Activated CD4-positive, alpha-beta T cell treated with anti-CD3 and anti-CD28 coated beads, Interleukin-2, amount 10 ng/mL, durations not matched to agents 7 days and 5 days (primary cell): ENCODE results near the gene RBBP5. TPM values are rescaled to one million over a fixed set of nuclear protein-coding genes. Genes with fewer than 3 reads are reported as not detected.

Source experiments
- total RNA-seq, 2 experiments: library from RNA; stranded (reverse); gene quantifications; one replicate each; pipeline ENCODE4 v1.2.3, GENCODE V29; 2021

The RBBP5 gene
- total RNA-seq, 2 experiments from 2014 or later = 22.2 to 24.7 TPM

Other genes with a start within 250 kb of the RBBP5 start
- not detected for gene CNTN2, start 78.8 kb downstream of the RBBP5 start, total RNA-seq
- gene TMEM81, start 37.5 kb downstream of the RBBP5 start, total RNA-seq = 1 to 10 TPM; 2.4 to 2.9 TPM
- 1 to 10 TPM; 8.8 to 8.9 TPM for gene DSTYK, start 89.7 kb upstream of the RBBP5 start, total RNA-seq
- gene TMCC2, start 106.0 kb upstream of the RBBP5 start, total RNA-seq = under 1 TPM; 0.52 to 0.64 TPM
- gene NUAK2, start 199.8 kb upstream of the RBBP5 start, total RNA-seq = 10 to 100 TPM; 12.1 to 12.7 TPM
- gene KLHDC8A, start 234.9 kb upstream of the RBBP5 start, total RNA-seq = not detected